Sigmoid colon (tissue), 4 donors: ENCODE measurements around the gene PUM1.

ENCODE experiments used
- CTCF ChIP-seq, 4 experiments: fragments of 450-650 bp in 3 of 4; fragments of 200-600 bp in 1 of 4; IDR thresholded peaks; one replicate each; pipeline ENCODE4 v1.5.1; 2016 to 2019; ENCODE audit warnings: antibody characterized with exemption in 4 of 4, mild to moderate bottlenecking in 3 of 4, moderate library complexity in 2 of 4
- POLR2A ChIP-seq, 2 donors: fragments of 450-650 bp; IDR thresholded peaks; one replicate each; pipeline ENCODE4 v1.6.1; 2016; ENCODE audit warnings: antibody characterized with exemption in 2 of 2, mild to moderate bottlenecking in 2 of 2, moderate library complexity in 2 of 2
- POLR2AphosphoS5 ChIP-seq, 4 donors: sonication (generic); formaldehyde crosslinking; IDR thresholded peaks; one replicate each; pipeline ENCODE4 v1.6.1; 2017; ENCODE audit warnings: antibody characterized with exemption in 4 of 4

DNA sequence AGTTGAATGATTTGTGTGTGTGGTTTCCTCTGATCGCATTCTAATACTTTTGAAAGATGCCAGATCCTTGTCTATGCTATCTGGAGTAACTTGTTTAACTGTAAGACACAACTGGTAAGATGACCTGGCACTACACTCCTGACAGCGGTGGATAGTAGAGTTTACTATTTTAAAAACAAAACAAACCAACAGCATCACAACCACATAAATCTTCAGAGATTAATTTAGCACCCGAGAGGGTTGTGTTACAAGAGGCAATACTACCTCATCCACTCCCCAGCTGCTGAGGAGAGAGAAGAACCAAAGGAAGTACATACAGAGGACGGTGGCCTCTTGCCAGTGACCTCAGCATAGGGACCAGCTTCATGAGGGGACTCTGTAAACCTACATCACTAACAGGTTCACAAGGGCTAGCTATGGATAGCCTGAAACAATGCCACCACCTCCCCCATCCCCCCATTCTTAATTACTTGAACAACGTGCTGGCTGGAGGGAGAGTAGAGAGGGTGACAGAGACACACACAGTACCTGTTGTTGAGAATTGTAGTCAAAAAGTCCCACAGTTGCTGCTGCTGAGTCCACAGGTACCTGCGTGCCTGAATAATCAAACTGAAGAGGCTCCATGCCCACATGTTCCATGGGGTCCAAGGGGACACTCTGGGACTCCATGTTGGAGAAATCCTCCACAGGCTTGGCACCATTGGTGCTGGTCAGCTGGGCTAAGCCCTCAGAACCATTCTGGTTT is 73.5 kb downstream of the PUM1 start:
- TF ChIP-seq CTCF (IDR thresholded peaks at IDR 0.05): no peak
- peak in 1 of 4 donors; percentile 7 for TF ChIP-seq POLR2AphosphoS5 (IDR thresholded peaks at IDR 0.05)
- TF ChIP-seq POLR2A (IDR thresholded peaks at IDR 0.05): no peak
